GM21447 (cell line): ENCODE measurements around the gene TMEM132D.
"Not testable (repeated sequence)": the region's sequence is repeated elsewhere in the genome, so short reads cannot be mapped to it uniquely, and the experiment has no call there.

ENCODE experiments used
- ATAC-seq: cut with Tn5 transposase; IDR thresholded peaks from one replicate; pipeline ENCODE4 v1.9.1; 2021; ENCODE audit not compliant: unreplicated experiment

The TMEM132D gene

DNA sequence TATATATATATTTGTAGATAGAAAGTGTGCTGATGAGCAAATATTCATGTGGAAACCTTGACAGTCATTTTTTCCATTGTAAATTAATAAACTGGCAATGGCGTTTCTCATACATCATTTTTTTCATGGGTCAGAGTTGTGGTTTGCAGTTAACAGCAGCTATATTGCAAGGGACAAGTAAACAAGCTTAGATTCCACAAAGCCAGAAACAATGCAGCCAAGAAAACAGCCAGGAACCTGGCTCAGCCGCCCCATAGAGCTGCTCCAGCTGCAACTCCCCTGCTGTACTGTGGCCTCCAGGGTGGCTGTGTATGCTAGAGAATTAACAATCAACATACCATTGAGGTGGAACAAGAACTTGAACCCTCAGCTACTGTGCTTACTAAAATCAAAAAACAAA, 298.2 kb downstream of the TMEM132D start:
- ATAC-seq = no peak

DNA sequence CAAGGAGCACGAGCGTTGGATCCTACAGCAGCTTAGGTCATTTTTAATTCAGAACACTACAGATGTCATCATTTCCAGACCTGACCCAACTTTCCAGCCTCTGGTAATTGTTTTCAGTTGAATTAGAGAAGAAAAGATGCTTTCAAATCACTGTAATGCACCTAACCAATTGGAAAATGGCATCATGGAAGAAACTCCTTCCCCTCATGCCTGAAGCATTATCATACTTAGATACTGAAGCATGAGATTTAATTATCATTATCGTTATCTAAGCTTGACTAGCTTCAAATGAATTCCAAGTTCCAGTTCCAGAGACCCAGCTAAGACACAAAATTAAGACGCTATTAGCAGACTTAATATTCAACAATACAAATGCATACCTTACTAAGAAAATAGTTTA, 299.3 kb downstream of the TMEM132D start:
- no peak for ATAC-seq

DNA sequence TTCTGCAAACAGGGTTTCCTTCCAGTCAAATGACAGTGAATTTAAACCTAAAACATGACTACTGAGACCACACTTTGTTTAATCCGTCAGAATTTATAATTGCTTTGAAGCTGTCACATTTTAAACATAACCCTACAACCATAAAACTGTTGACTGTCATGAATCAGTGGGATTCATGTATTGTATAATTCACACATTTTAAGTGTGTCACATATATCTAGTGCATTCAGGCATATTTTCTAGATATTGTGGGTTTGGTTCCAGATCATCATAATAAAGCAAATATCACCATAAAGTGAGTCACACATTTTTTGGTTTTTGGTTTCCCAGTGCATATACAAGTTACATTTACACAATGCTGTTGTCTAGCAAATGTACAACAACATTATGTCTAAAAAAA, 304.4 kb downstream of the TMEM132D start:
- ATAC-seq = no peak

DNA sequence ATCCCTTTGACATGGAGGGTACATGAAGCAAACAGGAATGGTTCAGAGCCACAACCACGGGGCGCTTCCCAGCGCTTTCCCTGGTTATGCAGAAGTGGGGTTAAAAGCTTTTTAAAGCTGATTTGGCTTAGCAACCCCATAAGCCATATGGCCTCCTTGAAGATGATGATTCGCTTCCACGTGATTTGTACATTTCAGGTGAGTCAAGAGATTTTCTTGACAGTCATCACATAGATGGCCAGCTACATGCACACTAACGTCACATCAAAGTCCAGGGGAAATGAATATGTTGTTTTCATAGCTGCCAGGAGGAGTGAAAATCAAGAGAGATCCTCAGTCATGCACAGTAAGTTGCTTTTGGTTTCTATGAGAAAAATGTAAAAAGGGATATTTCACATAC, 309.7 kb downstream of the TMEM132D start:
- ATAC-seq = no peak

DNA sequence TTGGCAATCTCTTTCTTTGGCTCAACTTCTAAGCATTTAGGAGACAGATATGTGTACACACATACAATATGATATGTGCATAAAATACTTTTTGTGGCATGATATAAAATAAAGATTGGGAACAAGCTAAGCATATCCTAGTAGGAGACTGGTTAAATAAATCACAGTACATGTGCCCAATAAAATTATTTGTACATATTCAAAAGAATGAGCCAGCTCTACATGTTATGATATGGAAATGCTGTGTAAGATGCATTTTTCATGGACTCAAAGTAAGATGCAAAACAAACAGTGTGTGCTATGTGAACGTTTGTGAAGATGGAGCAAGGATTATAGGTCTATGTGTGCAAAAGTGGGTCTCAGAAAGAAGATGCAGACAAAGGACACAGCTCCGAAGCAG, 311.4 kb downstream of the TMEM132D start:
- no peak for ATAC-seq

DNA sequence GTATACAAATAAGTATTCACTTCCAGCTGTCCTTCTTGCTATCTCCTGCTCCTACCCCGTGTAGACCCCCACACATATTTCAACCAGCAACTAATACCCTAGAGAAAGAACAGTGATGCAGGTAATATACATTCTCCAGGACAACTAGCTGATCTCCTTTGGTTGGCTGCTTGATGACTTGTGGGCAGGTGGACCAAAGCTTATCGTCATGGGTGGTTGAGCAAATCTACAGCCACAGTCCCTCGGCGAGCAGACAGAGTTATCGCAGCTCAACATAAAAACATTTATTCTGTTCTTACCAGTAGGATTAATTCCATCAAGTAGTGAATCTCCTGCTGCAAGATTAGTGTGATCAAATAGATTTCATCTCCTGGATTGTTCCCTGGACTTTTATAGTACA, 314.3 kb downstream of the TMEM132D start:
- no peak for ATAC-seq

DNA sequence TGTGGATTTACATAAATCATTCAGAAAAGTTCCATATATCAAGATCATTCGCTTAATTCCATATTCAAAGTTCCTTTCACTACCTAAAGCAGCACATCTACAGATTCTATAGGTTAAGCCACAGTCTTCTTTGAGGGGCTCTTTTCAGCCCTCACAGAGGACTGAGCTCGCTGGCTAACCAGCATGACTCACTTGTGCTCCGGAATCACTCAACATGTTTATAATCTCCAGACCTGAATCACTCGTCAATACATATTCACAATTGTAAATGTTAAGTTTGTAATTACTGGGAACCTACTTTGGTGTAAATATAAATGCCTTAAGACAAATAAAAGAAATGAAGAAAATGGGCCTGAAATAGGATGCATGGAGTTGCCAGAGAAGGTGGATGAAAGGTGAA, 315.7 kb downstream of the TMEM132D start:
- ATAC-seq = no peak

DNA sequence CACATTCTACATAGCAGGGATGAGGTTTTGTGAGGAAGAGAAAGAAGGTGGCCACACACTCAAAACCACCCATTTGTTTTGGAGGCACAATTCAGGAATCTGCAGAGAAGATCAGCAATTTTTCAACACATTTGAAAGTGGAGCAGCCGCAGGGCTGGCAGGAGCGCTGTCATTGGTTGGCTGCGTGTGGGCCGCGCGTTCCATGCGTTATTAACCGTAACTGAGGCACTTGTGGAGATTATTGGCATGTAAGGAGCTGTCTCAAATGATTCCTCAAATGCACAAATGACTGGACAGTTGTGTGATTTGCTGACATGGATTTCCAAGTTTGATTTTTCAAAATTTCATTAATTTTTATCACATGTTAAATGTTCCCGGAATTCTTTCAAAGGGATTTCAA, 318.5 kb downstream of the TMEM132D start:
- no peak for ATAC-seq

DNA sequence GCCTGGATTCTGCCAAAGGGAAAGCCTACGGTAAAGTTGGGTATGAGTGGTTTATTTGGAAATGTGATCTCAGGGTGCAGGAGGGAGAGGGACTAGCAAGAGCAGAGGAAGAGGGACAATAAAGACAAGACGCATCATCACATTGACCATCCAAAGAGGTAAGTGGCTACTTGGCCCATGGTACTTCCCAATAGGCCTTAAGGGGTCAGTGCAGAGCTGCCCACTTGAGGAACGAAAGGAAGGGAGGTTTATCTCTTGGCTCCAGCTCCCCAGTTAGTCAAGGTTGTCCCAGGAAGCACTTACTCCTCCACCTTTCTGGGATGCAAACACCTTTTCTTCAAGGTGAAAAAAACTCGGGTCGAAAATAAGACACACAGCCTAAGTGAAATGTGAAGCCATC, 323.9 kb downstream of the TMEM132D start:
- ATAC-seq = no peak

DNA sequence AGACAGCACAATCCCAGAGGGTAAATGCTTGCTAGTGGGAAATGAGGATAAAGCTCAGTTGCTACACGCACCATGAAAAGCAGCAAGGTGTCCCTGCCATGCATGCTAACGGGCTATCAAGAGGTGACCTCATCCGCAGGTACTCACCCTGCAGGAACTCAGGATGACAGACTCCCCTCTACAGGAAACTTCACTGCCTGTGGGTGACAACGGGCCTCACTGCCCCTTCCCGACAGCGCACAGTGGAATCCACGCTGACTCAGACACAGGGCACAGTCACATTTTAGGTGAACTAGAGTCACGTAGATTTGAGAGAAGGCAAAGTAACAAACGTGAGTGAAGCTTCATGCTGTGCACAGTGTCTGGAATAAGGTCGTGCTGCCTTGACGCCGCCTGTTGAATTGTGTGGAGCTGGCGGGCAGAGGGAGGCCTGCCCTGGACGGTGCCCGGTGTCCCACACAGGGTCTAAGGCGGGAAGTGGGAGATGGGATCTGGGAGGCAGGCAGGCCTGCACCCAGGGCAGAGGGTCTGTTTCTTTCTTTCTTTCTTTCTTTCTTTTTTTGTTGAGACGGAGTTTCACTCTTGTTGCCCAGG, 331.8 kb downstream of the TMEM132D start:
- ATAC-seq = no peak

DNA sequence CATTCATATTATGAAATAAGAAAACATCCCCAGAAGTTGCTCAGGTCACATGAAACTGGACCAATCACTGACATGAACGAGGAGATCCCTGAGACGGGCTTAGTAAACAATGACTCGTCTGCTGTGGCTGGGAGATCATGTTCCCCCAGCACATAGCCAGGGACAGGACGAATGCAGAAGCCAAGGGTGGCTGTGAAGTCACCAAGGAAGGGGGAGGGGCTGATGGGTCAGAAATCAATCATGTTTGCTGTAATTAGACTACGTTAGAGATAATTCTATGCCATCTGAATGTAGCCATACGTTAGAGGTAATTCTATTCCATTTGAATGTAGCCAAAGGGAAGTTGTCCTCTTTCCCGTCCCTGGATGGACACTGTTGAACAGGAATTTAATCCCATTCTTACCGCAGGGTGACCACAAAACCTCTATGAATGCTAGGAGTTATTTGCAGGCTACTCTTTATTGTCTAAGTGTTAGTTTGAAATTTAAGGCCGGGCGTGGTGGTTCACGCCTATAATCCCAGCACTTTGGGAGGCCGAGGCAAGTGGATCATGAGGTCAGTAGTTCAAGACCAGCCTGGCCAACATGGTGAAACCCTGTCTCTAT, 332.9 kb downstream of the TMEM132D start:
- ATAC-seq = no peak

DNA sequence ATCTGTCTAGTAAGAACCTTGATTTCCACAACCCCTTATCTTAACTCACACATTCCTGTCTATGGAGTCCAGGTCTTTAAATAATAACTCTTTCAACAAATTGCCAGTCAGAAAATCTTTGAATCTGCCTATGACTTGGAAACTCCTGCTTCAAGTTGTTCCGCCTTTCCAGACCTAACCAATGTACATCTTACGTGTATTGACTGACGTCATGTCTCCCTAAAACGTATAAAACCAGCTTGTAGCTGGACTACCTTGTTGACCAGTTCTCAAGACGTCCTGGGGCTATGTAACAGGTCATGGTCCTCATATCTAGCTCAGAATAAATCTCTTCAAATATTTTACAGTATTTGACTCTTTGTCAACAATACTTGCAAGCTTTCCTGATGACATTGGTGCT, 337.0 kb downstream of the TMEM132D start:
- ATAC-seq = no peak

DNA sequence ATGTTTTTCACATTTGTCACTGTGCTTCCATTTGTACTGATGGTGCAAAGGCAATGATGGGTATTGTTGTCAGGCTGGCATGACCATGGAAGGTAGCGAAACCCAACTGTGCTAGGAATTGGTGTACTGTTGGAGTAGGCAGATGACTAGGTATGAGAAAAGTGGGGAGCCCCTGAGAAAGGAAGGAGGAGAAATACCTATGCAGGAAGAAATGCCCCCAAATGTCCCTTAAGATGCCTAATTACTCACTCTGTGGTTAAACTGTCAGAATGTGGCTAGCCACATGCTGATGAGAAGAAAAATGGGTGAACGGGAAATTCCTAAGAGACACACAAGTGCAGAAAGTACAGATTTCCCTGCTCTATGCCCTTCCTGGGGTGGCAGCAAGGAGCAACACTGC, 339.1 kb downstream of the TMEM132D start:
- no peak for ATAC-seq

DNA sequence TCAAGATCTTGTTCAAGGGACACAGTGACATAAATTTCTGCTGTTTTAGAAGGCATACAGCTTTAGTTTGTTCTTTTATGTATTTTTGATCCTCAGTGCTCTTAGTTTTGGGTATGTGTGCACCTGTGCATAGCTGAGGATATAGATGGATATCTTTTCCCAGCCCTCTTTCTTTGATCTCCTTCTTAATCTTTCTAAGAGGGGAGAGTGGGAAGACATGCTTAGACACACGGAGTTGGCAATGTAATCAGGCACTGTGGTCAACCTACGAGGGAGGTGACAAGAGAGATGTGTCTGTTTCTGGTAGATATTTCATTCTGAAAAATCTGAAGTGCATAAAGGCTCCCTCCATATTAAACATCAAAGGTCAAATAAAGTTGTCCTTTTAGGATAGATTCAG, 340.6 kb downstream of the TMEM132D start:
- ATAC-seq = no peak

DNA sequence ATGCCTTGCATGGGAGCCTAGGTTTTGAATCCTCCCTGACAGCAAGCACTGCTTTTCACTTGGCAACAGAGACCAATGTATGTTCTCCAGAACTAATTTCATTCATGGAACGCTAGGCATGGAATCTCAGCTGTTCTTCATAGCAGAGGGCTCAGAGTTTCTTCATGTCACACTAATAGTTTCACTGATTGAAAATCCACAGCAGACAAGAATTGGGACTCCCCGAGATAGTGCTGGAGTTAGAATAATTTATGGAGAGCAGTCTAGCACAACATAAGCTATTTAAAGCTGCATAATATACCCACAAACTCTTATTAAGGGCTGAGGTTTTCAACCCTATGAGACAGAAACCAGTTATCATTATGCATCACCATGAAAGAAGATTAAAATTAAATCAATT, 342.5 kb downstream of the TMEM132D start:
- no peak for ATAC-seq

DNA sequence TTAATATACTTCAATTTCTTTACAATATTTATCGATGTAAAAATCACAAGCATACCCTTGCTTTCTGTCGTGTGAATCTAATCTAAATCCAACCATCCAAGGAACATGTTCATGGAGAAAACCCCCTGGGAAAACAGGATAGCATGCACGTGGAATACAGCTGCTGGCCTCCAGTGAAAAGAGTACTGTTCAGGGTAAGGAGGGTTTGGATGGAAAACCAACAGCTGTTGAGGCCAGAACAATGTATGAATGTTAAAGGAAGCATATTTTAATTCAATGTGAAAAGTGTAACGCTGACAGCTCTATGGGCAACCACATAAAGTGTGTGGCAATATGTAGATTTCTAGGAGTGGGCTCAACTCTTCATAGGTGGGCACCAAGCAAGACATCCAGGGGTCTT, 344.0 kb downstream of the TMEM132D start:
- no peak for ATAC-seq

DNA sequence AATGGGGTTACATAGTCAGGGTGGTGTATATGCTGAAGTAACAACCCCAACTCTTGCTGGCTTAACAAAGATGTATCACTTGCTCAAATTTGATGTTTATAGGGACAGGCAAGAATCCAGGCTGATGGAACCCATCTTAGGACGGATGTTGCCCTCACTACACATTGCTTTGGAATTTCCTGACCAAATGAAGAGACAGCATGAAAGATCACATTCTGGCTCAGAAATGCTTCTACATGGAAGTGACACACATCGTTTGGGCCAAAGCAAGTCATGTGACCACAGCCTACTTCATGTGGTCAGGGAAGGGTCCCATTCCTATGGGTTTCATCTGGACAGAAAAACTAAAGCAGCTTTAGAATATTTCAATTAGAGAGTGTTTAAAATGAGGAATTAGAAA, 345.8 kb downstream of the TMEM132D start:
- ATAC-seq = no peak

DNA sequence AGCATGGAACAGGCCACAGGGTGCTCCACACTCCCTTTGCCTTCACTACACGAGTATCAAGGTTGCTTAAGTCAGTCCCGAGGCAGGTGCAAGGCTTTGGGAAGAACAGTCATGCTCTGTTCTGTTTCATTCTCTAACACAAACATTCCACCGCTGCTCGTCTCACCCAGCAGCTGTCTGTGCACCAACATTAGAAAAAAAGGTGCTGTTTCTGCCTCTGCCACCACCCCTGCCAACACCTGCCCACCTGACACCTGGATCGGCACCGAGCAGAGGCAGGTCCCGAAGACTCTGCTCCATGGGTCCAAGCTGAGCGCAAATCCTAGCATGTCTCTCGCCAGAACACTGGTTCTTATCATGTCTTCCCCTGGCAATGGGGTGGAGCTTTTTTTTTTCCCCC, 347.7 kb downstream of the TMEM132D start:
- ATAC-seq = no peak

DNA sequence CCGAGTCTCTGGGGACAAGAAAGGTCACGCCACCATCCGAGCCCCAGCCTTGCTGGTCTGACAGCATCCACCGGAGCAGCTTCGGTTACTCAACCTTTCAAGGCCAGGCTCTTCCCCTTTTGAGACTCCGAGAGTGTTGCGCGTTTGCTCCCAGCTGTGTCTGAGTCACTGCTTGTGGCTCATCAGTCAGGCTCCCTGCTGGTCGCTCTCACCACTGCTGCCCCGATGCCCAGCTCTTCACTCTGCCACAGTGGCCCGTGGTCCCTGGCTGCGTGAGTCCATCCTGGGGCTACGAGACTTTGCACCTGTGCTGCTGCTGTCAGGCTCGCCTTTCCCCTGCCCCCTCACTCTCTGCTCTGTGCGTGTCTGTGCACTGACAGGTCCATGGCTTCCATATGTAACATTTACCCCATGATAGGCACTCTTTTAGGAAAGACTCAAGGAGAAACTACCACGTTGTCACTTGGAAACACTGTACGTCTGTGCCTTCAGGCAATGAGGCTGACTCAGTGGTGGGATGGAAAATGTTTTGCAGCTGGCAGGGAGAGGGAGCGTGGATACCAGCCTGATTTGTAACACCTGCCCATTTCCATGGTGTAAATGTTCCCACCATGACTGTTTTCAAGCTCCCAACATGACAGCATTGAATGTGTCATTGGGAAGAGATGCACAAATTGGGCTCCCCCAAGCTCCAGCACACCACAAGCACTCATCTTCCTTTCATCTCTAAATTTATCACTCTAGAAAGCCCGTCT, 350.7 kb downstream of the TMEM132D start:
- no peak for ATAC-seq

DNA sequence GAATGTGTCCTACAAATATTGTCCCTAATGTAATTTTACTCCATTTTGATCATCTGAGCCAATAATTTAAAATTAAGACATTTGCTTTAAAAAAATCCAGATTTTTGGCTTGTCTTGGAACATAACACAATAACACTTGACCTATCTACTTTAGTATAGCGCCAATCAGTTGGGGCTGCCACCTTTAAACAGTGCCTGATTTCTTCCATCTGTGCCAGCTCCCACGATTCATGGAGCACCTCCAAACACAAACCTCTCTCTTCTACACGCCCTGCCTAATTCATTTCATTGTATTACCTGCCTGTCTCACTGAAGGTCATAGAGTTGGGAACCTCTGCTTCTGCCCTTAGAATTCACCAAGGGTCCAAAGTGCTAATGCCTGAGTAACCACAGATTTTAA, 352.4 kb downstream of the TMEM132D start:
- ATAC-seq = no peak

DNA sequence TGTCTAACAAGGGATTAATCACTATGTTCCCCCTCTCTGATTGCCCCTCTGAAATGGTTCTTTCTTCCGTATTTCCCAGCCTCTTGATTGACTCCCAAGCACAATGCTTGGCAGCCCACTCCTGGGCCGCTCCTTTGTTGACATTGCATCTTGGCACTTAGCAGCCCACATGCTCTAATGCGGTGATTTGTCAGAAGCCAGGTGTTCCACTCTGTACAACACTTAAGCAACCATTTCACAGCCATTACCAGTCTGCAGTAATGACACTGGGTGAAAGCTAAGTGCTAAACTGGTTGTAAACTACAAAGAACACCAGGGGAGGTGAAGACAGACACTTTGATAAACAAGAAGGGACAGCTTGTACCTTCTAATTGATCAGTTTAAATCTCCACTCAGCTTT, 353.5 kb downstream of the TMEM132D start:
- no peak for ATAC-seq

DNA sequence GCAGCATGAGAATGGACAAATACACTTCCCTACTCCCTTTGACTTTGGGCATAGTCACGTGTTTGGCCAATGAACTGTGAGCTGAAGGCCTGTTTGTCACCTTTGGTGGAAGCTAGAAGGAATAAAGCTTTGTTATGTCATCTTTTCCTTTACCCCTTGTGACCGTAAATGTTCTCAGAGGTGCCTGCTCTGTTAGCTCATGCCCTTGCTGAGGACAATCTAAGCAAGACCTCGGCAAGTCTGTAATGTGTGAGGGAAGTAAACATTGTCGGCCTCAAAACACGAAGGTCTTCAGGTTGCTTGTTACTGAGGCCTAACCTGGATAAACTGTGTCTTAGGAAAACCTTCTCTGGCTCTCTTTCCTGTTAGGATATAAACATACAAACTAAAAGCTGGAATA, 354.2 kb downstream of the TMEM132D start:
- ATAC-seq = no peak

DNA sequence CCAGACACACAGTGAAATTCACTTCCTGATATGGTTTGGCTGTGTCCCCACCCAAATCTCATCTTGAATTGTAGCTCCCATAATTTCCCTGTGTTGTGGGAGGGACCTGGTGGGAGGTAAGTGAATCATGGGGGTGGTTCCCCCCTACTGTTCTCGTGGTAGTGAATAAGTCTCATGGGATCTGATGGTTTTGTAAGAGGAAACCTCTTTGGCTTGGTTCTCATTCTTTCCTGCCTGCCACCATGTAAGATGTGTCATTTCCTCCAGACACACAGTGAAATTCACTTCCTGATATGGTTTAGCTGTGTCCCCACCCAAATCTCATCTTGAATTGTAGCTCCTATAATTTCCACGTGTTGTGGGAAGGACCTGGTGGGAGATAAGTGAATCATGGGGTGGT, 354.8 kb downstream of the TMEM132D start:
- not testable (repeated sequence) for ATAC-seq
